SKM-1 (cell line): ENCODE measurements around the gene MAGI2.

ENCODE experiments used
- DNase-seq: peaks from one replicate; lab custom pipeline; 2025; ENCODE audit not compliant: unreplicated experiment; lab: John Stamatoyannopoulos, UW

MAGI2 gene

GRCh38 chr7:79180533-79180932 lies 272.9 kb downstream of the MAGI2 start:
- DNase-seq = no peak

GRCh38 chr7:79176859-79177477 lies 276.5 kb downstream of the MAGI2 start:
- DNase-seq = peak; percentile 10

GRCh38 chr7:79175374-79175773 lies 278.1 kb downstream of the MAGI2 start:
- DNase-seq = no peak

DNA sequence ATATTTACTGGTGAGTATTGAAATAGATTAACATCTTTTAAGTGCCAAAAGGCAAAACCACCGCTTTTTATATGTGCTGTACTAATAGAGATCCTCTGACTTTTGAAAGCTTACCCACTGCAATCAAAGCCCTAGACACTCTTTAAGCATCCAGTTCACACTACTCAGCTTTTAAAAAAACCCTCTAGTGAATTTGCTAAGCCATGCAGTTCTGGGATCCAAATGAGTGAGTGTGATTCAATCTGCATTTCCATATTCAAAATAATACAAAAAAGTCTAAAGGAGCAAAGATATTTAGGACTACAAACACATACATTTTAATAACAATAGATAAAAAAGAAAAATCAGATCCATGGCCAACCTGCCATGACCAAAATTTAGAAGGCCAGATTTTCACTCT lies 288.2 kb downstream of the MAGI2 start:
- no peak for DNase-seq

DNA sequence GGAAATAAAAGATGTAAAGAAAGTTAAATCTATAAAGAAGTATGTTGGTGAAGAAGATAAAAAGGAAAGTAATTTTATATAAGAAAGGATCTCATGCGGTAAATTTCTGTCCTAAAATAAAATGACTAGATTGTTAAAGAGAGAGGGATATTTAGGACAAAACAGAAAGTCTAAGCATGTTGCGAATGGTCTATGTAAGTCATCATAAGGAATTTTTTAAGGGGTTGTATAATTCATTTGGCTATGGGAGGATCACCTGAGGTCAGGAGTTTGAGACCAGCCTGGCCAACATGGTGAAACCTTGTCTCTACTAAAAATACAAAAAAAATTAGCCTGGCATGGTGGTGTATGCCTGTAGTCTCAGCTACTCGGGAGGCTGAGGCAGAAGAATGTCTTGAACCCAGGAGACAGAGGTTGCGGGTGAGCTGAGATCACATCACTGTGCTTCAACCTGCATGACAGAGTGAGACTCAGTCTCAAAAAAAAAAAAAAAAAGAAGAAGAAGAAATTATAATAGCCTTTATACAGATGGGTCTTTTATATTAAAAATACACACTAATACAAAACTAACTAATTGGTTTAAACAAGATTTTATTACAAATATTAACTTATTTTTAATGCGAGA lies 294.3 kb downstream of the MAGI2 start:
- DNase-seq = no peak

- no peak for DNase-seq
Observed at GRCh38 chr7:79157281-79157680, 296.2 kb downstream of the MAGI2 start.

DNA sequence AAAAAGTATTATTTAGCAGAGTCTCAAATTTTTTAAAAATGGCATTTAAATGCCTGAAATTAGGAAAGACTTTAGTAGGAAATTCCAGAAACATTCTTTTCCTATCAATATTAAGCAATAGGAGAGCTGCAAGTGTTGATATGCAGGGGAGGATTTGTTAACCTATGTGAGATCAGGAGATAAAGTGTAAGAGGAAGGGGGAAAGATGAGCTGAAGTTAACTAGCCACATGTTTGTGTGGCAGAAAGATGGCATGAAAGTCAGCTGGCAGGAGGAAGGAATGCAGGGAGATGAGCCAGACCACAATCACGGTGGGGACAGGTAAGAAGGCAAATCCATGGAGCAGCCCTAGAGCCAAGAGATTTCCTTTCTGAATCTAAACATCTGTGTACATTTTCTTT lies 303.6 kb downstream of the MAGI2 start:
- no peak for DNase-seq

DNA sequence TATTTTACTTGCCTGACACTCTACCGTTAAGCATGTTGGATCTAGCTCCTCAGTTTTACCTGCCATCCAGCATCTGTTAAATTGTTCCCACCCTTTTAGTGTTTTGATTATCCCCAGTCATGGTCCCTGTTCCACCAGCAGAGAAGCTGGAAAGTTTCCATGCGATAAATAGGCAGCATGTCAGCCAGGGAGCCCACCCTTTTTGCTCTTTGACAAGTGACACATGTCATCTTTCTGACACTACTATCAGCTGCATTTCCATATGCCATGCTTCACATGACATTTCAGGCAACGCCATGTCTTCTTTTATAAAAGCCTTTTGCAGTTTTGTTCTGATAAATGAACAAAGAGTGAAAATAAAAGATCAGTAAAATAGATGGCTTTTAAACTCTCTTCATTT lies 310.8 kb downstream of the MAGI2 start:
- no peak for DNase-seq

DNA sequence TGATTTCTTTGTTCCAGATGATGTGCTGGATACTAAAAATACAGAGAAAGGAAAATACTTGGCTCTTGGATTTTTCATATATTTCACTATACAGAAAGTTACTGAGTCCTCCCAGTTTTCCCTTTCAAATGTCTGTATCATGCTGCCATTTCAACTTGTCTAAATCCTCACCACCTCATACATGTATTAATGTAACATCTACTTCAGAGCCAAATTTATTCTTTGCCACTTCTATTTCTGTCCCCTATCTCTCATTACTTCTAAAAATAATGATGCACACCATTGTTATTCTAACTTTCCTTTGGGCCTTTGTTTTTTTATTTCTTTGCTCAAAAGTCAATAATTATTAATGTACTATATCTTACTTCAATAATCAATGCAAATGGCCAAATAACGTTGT lies 312.2 kb downstream of the MAGI2 start:
- DNase-seq = no peak

DNA sequence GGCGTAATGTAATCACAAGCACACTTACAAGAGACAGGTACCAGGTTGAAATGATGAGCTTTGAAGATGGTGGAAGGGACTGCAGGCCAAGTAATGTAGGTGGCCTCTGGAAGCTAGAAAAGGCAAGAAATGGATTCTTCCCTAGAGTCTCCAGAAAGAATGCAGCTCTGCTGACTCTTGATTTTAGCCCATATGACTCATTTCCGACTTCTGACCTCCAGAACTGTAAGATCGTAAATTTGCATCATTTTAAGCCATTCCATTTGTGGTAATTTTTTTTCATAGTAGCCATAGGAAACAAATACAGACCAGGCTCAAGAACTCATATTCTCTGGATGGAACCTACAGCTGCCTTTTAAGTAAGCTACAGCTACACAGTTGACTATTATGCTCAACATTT lies 315.5 kb downstream of the MAGI2 start:
- DNase-seq = no peak

GRCh38 chr7:79132844-79133451 lies 320.5 kb downstream of the MAGI2 start:
- no peak for DNase-seq

- DNase-seq = no peak
Observed at GRCh38 chr7:79130715-79131114, 322.8 kb downstream of the MAGI2 start.

GRCh38 chr7:79124331-79124730 lies 329.1 kb downstream of the MAGI2 start:
- DNase-seq = no peak

GRCh38 chr7:79118143-79118542 lies 335.3 kb downstream of the MAGI2 start:
- no peak for DNase-seq

GRCh38 chr7:79096361-79096805 lies 357.1 kb downstream of the MAGI2 start:
- no peak for DNase-seq

DNA sequence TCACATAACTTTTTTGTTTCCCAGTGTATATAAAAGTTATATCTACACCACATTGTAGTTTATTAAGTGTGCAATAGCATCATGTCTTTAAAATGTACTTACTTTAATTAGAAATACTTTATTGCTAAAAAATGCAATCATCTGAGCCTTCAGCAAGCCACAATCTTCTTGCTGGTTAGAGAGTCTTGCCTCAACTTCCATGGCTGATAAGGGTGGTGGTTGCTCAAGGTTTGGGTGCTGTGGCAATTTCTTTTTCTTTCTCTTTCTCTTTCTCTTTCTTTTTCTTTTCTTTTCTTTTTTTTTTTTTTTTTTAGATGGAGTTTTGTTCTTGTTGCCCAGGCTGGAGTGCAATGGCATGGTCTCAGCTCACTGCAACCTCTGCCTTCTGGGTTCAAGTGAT lies 360.0 kb downstream of the MAGI2 start:
- no peak for DNase-seq

- DNase-seq = no peak
Observed at GRCh38 chr7:79091661-79092060, 361.8 kb downstream of the MAGI2 start.

DNA sequence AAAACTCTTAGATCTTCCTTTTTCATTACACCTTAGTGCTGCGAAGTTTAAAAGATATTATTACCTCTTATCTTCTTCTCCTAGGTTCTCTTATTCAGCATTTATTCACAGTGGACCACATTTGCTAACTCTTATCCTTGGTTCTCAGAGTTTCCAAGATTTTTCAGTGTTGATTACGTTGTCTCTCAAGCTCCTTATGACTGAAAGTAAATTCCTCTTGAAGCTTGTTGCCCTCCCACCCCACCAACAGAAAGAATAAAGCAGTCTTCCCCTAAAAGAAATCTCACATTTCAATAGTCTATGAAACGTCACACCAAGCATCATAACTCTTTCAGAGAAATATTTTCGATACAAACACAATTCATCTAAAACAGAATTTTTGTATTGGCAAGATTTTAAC lies 362.5 kb downstream of the MAGI2 start:
- DNase-seq = no peak

DNA sequence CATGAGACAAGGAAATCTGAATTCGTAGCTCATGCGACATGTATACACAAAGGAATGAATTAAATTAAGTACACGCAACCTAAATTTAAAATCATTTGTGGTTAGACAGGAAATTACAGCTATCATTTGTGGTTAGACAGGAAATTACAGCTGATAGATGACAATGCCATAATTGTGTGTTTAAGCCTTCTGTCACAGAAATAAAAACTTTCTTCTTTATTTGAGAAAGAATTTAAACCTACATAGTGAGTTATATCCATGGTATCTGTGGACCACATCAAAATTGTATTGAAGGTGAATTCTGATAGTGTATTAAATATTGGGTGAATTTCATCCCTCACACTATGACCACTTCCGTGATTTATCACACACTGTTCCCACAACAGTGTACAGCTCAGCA lies 362.9 kb downstream of the MAGI2 start:
- no peak for DNase-seq

DNA sequence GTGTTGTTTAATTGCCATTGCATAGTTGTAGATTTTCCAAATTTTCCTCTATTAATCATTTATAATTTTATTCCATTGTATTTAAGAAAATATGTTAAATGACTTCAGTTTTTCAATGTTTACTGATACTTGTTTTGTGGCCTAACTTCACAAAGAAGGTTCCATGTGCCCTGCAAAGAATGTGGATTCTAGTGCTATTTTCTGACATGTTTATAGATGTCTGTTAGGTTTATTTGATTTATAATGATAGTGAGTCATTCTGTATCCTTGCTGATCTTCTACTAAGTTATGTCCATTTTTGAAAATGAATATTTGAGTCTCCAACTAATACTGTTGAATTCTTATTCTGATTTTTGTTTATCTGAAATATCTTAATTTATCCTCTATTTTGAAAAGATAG lies 369.0 kb downstream of the MAGI2 start:
- DNase-seq = no peak

DNA sequence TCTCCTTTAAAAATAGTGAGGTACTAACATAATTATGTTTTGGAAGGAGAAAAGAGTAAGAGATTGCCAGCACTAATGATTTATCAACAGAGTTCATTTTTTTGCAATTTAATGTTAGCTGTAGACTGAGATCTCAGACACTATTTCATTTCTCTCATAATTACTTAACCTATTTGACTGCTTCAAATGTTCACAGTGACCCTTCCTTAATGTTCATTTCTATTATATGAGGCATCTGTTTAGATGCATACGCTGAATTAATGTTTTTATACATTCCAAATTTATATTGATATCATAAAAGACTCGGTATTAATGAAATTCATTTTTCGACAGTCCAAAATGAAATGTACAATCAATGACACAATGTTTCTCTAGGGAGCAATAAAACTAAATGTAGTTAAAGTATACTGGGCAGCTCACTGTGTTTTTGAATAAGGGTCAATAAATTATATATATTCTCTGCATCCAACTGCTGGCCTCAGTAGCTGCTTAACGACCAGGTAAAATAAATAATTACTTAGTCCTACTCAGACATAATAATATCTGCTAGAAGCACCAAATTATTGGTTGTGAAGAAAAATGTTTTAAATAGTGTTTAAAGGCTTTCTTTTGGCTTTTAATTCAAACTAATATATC lies 373.4 kb downstream of the MAGI2 start:
- no peak for DNase-seq

- DNase-seq = no peak
Observed at GRCh38 chr7:79078273-79078672, 375.2 kb downstream of the MAGI2 start.
